Gastroesophageal sphincter (tissue), 4 donors: Measurements from ENCODE around the gene DENR. TPM values are rescaled to one million over a fixed set of nuclear protein-coding genes. Genes with fewer than 3 reads are reported as not detected.

Source experiments
- ATAC-seq: fragments of 150-250 bp; one replicate; pipeline ENCODE4 v1.9.1; 2016; ENCODE audit warnings: mild to moderate bottlenecking, moderate library complexity
- H3K27ac ChIP-seq, 4 donors: fragments of 200-600 bp; sonication (generic) in 3 of 4; 1 replicate in 3 of 4; 2 replicates in 1 of 4; pipeline ENCODE4 v1.5.1; 2016 to 2019
- H3K27me3 ChIP-seq: fragments of 200-600 bp; sonication (generic); one replicate; pipeline ENCODE4 v1.5.1; 2019
- H3K36me3 ChIP-seq, 2 donors: fragments of 200-600 bp; sonication (generic); one replicate each; pipeline ENCODE4 v1.5.1; 2019; ENCODE audit warnings: control low read depth in 1 of 2
- H3K4me1 ChIP-seq, 3 donors: fragments of 200-600 bp; sonication (generic); 1 replicate in 2 of 3; 2 replicates in 1 of 3; pipeline ENCODE4 v1.5.1; 2016 to 2019; ENCODE audit warnings: control low read depth in 2 of 3
- H3K4me3 ChIP-seq, 2 donors: fragments of 200-600 bp; sonication (generic); one replicate each; pipeline ENCODE4 v1.5.1; 2019; ENCODE audit warnings: mild to moderate bottlenecking in 1 of 2, moderate library complexity in 1 of 2
- H3K9me3 ChIP-seq, 3 donors: fragments of 200-600 bp; sonication (generic); one replicate each; pipeline ENCODE4 v1.5.1; 2017 to 2019; ENCODE audit warnings: control low read depth in 2 of 3
- EP300 ChIP-seq: sonication (generic); formaldehyde crosslinking; IDR thresholded peaks from one replicate; pipeline ENCODE4 v1.6.1; 2017; ENCODE audit warnings: antibody characterized with exemption, mild to moderate bottlenecking
- POLR2A ChIP-seq, 2 donors: fragments of 450-650 bp; IDR thresholded peaks; one replicate each; pipeline ENCODE4 v1.6.1; 2017; ENCODE audit warnings: antibody characterized with exemption in 2 of 2, mild to moderate bottlenecking in 2 of 2, moderate library complexity in 1 of 2
- POLR2AphosphoS5 ChIP-seq: sonication (generic); formaldehyde crosslinking; IDR thresholded peaks from one replicate; pipeline ENCODE4 v1.6.1; 2017; ENCODE audit warnings: antibody characterized with exemption
- WGBS, 2 donors: methylation state at CpG; one replicate each; pipeline ENCODE4 v1.1.5; 2018; ENCODE audit warnings: low coverage in 1 of 2; 5-methylcytosine and 5-hydroxymethylcytosine counted together
- total RNA-seq, 4 donors: library from RNA; depleted of rRNA; stranded (reverse); fragments of >200 nt; gene quantifications; one replicate each; pipeline ENCODE4 v1.1.0, GENCODE V29; 2016
- TF ChIP-seq, protein P1 (sequence below), 4 experiments: fragments of 200-600 bp in 2 of 4; fragments of 450-650 bp in 2 of 4; sonication (generic) in 1 of 4; IDR thresholded peaks; one replicate each; pipeline ENCODE4 v1.5.1; 2017 to 2019; ENCODE audit warnings: antibody characterized with exemption in 4 of 4, mild to moderate bottlenecking in 2 of 4, moderate library complexity in 2 of 4

DENR gene
- total RNA-seq, 4 donors from 2014 or later, result 22.9 to 31.5 (median 23.9) TPM

DNA sequence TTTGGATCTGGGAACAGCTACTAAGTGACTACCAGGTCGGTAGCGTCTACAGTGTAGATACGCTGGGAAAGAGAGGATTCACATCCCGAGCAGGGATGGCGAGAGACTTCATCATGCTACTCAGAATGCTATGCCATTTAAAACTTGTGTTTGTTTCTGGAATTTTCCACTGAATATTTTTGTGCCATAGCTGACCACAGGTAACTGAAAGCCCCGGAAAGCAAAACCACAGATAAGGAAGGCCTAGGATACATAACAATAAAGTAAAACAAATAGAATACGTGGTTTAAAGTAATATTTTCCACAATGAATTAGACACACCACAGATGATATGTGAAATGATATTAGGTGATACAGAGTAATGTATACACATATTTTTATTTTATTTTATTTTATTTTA lies 14.1 kb upstream of the DENR start:
- H3K27me3 ChIP-seq, result no peaks in the 10 kb centered on the region
- 81 to 83% methylated on average over 7 of the region's 7 CpGs for WGBS, 2 donors
- no peak overlapping the region for H3K27ac ChIP-seq
- H3K4me1 ChIP-seq, result no peaks in the 10 kb centered on the region
- H3K9me3 ChIP-seq, result no peaks in the 10 kb centered on the region
- ATAC-seq, result no peak
- H3K4me3 ChIP-seq, result no peak overlapping the region
- no peaks in the 10 kb centered on the region for H3K36me3 ChIP-seq
- TF ChIP-seq, protein P1, sequence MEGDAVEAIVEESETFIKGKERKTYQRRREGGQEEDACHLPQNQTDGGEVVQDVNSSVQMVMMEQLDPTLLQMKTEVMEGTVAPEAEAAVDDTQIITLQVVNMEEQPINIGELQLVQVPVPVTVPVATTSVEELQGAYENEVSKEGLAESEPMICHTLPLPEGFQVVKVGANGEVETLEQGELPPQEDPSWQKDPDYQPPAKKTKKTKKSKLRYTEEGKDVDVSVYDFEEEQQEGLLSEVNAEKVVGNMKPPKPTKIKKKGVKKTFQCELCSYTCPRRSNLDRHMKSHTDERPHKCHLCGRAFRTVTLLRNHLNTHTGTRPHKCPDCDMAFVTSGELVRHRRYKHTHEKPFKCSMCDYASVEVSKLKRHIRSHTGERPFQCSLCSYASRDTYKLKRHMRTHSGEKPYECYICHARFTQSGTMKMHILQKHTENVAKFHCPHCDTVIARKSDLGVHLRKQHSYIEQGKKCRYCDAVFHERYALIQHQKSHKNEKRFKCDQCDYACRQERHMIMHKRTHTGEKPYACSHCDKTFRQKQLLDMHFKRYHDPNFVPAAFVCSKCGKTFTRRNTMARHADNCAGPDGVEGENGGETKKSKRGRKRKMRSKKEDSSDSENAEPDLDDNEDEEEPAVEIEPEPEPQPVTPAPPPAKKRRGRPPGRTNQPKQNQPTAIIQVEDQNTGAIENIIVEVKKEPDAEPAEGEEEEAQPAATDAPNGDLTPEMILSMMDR (IDR thresholded peaks at IDR 0.05), result no peak
- TF ChIP-seq POLR2A (IDR thresholded peaks at IDR 0.05) (no peak), POLR2AphosphoS5 (no peak), EP300 (no peak)

DNA sequence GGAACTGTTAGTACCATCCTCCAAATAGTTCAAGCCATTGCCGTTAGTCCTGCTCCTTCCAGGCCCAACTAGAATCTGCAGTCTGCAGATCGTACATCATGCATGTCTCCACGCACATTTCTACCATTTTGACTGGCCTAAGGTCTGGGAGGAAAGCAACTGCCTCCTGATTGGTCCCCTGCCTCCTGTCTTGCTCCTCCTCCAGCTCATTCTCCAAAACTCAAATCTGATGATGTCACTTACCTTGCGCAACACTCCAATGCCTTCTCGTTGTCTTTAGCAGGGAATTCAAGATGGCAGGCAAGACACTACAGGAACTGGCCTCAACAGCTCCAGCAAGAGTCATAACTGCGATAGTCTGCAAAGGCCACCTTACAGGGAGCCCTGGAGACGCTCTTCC lies 12.3 kb upstream of the DENR start:
- WGBS, 2 donors, result 90 to 97% methylated on average over 4 to 7 of the region's 7 CpGs
- Histone ChIP-seq H3K27ac (no peak overlapping the region), H3K4me1 (no peaks in the 10 kb centered on the region), H3K9me3 (no peaks in the 10 kb centered on the region), H3K27me3 (no peaks in the 10 kb centered on the region), H3K4me3 (no peak overlapping the region), H3K36me3 (no peaks in the 10 kb centered on the region)
- ATAC-seq, result no peak
- TF ChIP-seq, protein P1 (IDR thresholded peaks at IDR 0.05), result no peak
- TF ChIP-seq POLR2AphosphoS5, result no peak
- no peak for TF ChIP-seq POLR2A (IDR thresholded peaks at IDR 0.05)
- no peak for TF ChIP-seq EP300

DNA sequence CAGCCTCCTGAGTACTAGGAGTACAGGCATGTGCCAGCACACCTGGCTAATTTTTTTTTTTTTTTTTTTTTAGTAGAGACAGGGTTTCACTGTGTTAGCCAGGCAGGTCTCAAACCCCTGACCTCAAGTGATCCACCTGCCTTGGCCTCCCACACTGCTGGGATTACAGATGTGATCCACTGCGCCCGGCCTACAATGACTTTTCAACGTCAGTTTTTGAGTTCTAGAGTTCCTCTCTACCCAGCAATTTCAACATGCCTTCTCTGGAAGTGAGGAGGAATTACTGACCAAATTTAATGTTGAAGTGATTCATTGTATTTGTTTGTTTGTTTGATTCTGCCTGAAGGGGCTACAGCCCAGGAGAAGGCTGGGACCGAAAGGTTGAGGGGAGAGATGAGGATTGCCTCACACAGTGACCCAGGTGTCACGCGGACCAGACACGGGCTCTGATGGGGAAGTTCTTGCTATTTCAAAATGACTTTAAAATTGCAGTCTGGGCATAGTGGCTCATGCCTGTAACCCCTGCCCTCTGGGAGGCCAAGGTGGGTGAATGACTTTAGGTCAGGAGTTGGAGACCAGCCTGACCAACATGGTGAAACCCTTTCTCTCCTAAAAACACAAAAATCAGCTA lies 8.6 kb upstream of the DENR start:
- no peak for ATAC-seq
- Histone ChIP-seq H3K4me3 (no peak overlapping the region), H3K27ac (no peak overlapping the region), H3K36me3 (no peaks in the 10 kb centered on the region), H3K27me3 (no peaks in the 10 kb centered on the region), H3K9me3 (no peaks in the 10 kb centered on the region), H3K4me1 (no peaks in the 10 kb centered on the region)
- TF ChIP-seq POLR2A (IDR thresholded peaks at IDR 0.05) (no peak), POLR2AphosphoS5 (no peak), EP300 (no peak)
- TF ChIP-seq, protein P1 (IDR thresholded peaks at IDR 0.05), result no peak
- 85 to 100% methylated on average over 1 to 4 of the region's 7 CpGs for WGBS, 2 donors

DNA sequence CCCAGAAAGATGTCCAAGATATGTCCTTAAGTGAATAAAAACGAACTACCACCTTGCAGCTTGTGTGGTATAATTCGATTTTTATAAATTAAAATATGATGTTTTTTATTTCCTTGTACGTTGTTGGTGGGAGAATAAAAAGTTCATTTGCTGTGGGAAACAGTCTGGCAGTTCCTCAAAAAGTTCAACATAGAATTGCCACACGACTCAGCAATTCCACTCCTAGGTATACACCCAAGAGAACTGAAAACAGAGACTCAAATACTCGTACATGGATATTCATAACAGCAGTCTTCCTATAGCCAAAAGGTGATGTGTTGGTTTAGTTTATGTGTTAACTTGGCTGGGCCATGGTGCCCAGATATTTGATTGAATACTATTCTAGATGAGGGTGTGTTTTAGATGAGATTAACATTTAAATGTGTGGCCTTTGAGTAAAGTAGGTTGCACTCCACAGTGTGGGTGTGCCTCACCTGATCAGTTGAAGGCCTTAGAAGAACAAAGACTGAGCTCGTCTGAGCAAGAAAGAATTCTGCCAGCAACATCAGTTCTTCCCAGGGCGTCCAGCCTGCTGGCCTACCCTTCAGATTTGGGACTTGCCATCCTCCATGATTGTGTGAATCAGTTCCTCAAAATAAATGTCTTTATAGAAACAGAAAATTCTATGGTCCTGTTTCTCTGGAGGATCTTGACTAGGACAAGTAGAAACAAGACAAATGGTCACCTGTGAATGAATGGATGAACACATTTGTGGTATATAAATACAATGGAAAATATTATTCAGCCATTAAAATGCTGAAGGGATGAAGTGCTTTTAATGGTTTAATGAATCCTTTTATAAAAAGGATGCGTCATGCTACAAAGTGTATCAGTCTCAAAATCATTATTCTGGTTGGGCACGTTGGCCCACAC lies 5.1 kb upstream of the DENR start:
- no peaks in the 10 kb centered on the region for H3K36me3 ChIP-seq
- H3K9me3 ChIP-seq, result no peaks in the 10 kb centered on the region
- H3K27ac ChIP-seq, result no peak overlapping the region
- H3K27me3 ChIP-seq, result no peaks in the 10 kb centered on the region
- peaks cover 0 to 7% (median 0%) of the 10 kb centered on the region in 3 donors for H3K4me1 ChIP-seq
- WGBS, 2 donors, result 80 to 82% methylated on average over 9 of the region's 9 CpGs
- no peak for ATAC-seq
- TF ChIP-seq EP300 (no peak), POLR2AphosphoS5 (no peak), POLR2A (IDR thresholded peaks at IDR 0.05) (no peak)
- TF ChIP-seq, protein P1 (IDR thresholded peaks at IDR 0.05), result no peak
- no peak overlapping the region for H3K4me3 ChIP-seq
